ENCODE results near the gene SNX25. TPM values are rescaled to one million over a fixed set of nuclear protein-coding genes. Genes with fewer than 3 reads are reported as not detected.

Gene SNX25
- total and polyA plus RNA-seq, 2 experiments from 2014 or later, result 6.9 to 25.0 TPM

- no peak for ATAC-seq
These were observed 132.0 kb downstream of the SNX25 start for GRCh38 chr4:185341377-185341776.

More at GRCh38 chr4:185341377-185341776, 132.0 kb downstream of the SNX25 start:
- Histone ChIP-seq H2AFZ (no peak overlapping the region), H4K20me1 (replicated peaks; ENCODE audit: insufficient read depth) (no peaks in the 10 kb centered on the region), H3K36me3 (ENCODE audit: insufficient read depth) (peaks cover 4% of the 10 kb centered on the region; the same call in 1 of the 2 replicates), H3K9me2 (ENCODE audit: insufficient read depth) (no peaks in the 10 kb centered on the region), H3K4me2 (no peak overlapping the region), H3K27ac (ENCODE audit: low read depth) (no peak overlapping the region), H3K4me1 (ENCODE audit: insufficient read depth) (no peaks in the 10 kb centered on the region), H3K4me3 (no peak overlapping the region), H3K27me3 (ENCODE audit: insufficient read depth) (no peaks in the 10 kb centered on the region), H3F3A (replicated peaks; ENCODE audit: low read depth) (no peaks in the 10 kb centered on the region), H3K79me2 (replicated peaks; ENCODE audit: insufficient read depth) (no peaks in the 10 kb centered on the region)
- H3K27ac Mint-ChIP-seq, result no peak overlapping the region
- H3K4me1 Mint-ChIP-seq, result peaks cover 5% of the 10 kb centered on the region; the same call in 2 of the 3 replicates
- peaks cover 21% of the 10 kb centered on the region for H3K36me3 Mint-ChIP-seq (ENCODE audit: low read depth)
- peaks cover 2% of the 10 kb centered on the region for H3K27me3 Mint-ChIP-seq (ENCODE audit: insufficient read depth, low read depth, poor library complexity)
- no peak for DNase-seq (ENCODE audit: low spot score)
- H3K9me3 Mint-ChIP-seq, result peaks cover 6% of the 10 kb centered on the region; the same call in 2 of the 3 replicates
- TF ChIP-seq JUNB (IDR thresholded peaks at IDR 0.05; ENCODE audit: unreplicated experiment) (no peak), ZNF462 (CRISPR knock-in tag; IDR thresholded peaks at IDR 0.05) (no peak), POLR2AphosphoS5 (IDR thresholded peaks at IDR 0.05; ENCODE audit: low read depth) (no peak), EZH2phosphoT487 (IDR thresholded peaks at IDR 0.05; ENCODE audit: unreplicated experiment) (no peak), NANOG (IDR thresholded peaks at IDR 0.05; ENCODE audit: borderline replicate concordance) (no peak), CTCF (conservative IDR thresholded peaks at IDR 0.05; ENCODE audit: low read depth in 2 of 2) (no peak), ZNF114 (CRISPR knock-in tag; IDR thresholded peaks at IDR 0.05) (no peak), REST (IDR thresholded peaks at IDR 0.05; ENCODE audit: unreplicated experiment) (no peak), CREB1 (CRISPR knock-in tag; IDR thresholded peaks at IDR 0.05; ENCODE audit: low read depth) (no peak), ZNF331 (CRISPR knock-in tag; IDR thresholded peaks at IDR 0.05; ENCODE audit: low read depth) (no peak), STAT1 (IDR thresholded peaks at IDR 0.05; ENCODE audit: unreplicated experiment) (no peak), EZH2 (IDR thresholded peaks at IDR 0.05; ENCODE audit: low read depth, unreplicated experiment) (no peak)
- TF ChIP-seq, protein P1, sequence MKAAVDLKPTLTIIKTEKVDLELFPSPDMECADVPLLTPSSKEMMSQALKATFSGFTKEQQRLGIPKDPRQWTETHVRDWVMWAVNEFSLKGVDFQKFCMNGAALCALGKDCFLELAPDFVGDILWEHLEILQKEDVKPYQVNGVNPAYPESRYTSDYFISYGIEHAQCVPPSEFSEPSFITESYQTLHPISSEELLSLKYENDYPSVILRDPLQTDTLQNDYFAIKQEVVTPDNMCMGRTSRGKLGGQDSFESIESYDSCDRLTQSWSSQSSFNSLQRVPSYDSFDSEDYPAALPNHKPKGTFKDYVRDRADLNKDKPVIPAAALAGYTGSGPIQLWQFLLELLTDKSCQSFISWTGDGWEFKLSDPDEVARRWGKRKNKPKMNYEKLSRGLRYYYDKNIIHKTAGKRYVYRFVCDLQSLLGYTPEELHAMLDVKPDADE (IDR thresholded peaks at IDR 0.05), result no peak
- no peak overlapping the region for H3K4me3 Mint-ChIP-seq

All from GM23338 (cell line).